Measurements from ENCODE around the gene MACROD2. TPM values are rescaled to one million over a fixed set of nuclear protein-coding genes. Genes with fewer than 3 reads are reported as not detected.

MACROD2 gene
- total RNA-seq, 2 donors from 2014 or later: 0.94 to 10.4 TPM

DNA sequence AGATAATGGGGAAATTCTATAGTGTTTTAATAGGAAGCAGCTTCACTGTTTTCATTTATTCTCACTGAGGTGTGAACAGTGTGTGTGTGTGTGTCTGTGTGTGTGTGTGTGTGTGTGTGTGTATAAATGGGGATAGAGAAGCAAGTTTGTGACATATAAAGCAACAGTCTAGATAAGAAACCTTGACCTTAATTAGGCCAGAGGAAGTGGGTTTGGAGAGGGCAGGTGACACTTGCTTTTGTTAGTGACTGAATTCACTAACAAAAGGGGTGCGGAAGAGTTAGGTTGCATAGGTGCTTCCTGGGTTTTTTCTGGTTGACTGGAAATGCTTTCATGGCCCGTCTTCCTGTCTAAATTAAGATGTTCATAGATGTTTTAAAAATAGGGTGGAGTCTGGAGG, 857.8 kb downstream of the MACROD2 start:
- no peak overlapping the region for H3K27ac ChIP-seq
- no peaks in the 10 kb centered on the region for H3K27me3 ChIP-seq
- H3K9me3 ChIP-seq: no peaks in the 10 kb centered on the region
- H3K4me3 ChIP-seq: no peak overlapping the region
- no peaks in the 10 kb centered on the region for H3K4me1 ChIP-seq
- H3K36me3 ChIP-seq: no peaks in the 10 kb centered on the region
- TF ChIP-seq, protein P1, sequence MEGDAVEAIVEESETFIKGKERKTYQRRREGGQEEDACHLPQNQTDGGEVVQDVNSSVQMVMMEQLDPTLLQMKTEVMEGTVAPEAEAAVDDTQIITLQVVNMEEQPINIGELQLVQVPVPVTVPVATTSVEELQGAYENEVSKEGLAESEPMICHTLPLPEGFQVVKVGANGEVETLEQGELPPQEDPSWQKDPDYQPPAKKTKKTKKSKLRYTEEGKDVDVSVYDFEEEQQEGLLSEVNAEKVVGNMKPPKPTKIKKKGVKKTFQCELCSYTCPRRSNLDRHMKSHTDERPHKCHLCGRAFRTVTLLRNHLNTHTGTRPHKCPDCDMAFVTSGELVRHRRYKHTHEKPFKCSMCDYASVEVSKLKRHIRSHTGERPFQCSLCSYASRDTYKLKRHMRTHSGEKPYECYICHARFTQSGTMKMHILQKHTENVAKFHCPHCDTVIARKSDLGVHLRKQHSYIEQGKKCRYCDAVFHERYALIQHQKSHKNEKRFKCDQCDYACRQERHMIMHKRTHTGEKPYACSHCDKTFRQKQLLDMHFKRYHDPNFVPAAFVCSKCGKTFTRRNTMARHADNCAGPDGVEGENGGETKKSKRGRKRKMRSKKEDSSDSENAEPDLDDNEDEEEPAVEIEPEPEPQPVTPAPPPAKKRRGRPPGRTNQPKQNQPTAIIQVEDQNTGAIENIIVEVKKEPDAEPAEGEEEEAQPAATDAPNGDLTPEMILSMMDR (IDR thresholded peaks at IDR 0.05): no peak
- DNase-seq (ENCODE audit: low spot score): no peak

DNA sequence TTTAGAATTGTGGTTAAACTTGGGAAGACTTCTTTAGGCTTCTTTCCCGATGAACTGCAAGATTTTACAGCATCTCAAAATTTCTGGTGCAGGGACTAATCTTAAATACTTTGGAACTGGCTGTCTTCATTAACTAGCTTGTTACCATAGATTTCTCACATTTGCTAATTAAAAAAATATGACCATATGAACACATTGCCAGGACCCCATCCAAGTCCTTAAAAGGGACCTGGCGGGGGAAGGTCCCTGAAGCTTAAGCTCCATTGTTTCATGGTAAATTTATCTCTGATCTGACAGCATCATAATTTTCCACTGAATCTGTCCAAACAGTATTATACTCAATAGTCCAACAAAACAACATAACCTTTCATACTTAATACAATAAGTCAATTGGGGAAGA, 859.9 kb downstream of the MACROD2 start:
- Histone ChIP-seq H3K9me3 (no peaks in the 10 kb centered on the region), H3K4me1 (no peaks in the 10 kb centered on the region), H3K36me3 (no peaks in the 10 kb centered on the region), H3K4me3 (no peak overlapping the region), H3K27ac (no peak overlapping the region), H3K27me3 (no peaks in the 10 kb centered on the region)
- DNase-seq (ENCODE audit: low spot score): no peak
- TF ChIP-seq, protein P1 (IDR thresholded peaks at IDR 0.05): no peak

DNA sequence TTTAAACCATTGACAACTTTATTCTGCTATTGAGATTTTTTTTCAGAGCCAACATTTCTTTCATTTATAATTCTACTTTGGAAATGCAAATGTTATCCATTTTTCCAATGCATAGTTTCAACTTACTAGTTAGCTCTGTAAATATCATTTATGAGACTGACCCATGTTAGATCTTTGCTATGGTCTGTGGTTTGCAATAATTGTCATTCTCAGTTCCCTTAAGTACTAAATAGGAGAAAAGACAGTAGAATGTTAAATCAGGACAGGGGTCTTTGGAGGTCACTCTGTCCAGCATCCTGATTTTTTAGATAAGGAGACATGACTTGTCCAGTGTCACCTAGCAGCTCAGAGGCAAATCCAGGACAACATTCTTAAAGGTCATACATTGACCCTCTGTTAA, 864.3 kb downstream of the MACROD2 start:
- Histone ChIP-seq H3K36me3 (no peaks in the 10 kb centered on the region), H3K27ac (no peak overlapping the region), H3K4me3 (no peak overlapping the region), H3K9me3 (no peaks in the 10 kb centered on the region), H3K4me1 (no peaks in the 10 kb centered on the region), H3K27me3 (no peaks in the 10 kb centered on the region)
- TF ChIP-seq, protein P1 (IDR thresholded peaks at IDR 0.05): no peak
- no peak for DNase-seq (ENCODE audit: low spot score)

DNA sequence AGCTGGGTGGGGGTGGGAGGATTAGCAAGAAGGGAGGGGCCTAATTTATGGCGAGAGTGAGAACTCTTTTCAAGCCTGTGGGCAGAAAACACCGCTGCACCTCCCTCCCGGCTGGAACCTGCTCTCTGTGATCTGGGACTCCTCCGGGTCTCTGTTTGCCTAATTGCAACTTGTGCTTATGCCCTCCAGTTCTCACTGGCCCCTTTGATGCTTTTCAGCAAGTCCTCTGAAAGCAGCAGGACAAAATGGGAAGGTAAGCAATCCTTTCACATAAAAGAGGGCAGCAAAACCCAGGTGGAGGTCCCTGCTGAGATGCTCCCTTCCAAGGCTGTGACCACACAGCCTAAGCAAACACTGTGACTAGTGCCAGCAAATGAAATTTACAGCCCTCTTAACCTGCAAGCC, 865.1 kb downstream of the MACROD2 start:
- Histone ChIP-seq H3K4me3 (no peak overlapping the region), H3K9me3 (no peaks in the 10 kb centered on the region), H3K4me1 (no peaks in the 10 kb centered on the region), H3K27me3 (no peaks in the 10 kb centered on the region), H3K36me3 (no peaks in the 10 kb centered on the region), H3K27ac (no peak overlapping the region)
- TF ChIP-seq, protein P1 (IDR thresholded peaks at IDR 0.05): no peak
- no peak for DNase-seq (ENCODE audit: low spot score)

DNA sequence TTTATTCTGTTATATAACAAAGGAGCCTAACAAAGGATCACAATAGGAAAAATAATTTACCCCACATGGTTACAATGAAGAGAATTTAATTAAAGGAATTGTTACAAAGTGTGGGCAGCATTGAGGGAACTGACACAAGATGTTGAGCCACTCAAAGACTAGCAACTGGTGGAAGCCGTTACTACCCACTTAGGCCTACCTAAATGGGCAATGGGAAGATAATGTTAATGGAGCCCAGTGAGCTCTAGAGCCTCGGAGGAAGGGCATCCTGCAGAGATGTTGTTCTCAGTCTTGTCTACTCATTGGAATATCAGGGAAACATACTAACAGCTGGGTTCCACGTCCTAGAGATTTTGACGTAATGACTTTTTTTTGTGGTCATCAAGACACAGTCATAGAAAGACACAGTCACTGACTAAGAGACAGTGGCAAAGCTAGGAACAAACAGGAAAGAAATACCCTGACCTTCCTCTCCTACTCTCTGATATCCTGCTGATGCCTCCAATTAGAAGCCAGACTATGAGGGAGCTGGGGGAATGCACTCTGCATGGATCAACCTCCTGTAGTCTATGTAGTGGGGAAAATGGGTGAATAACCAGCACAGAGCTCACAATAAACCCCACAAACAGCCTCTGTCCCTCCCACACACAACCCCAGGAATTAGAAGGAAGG, 865.8 kb downstream of the MACROD2 start:
- Histone ChIP-seq H3K4me3 (no peak overlapping the region), H3K27me3 (no peaks in the 10 kb centered on the region), H3K9me3 (no peaks in the 10 kb centered on the region), H3K36me3 (no peaks in the 10 kb centered on the region), H3K27ac (no peak overlapping the region), H3K4me1 (no peaks in the 10 kb centered on the region)
- no peak for DNase-seq (ENCODE audit: low spot score)
- TF ChIP-seq, protein P1 (IDR thresholded peaks at IDR 0.05): no peak

DNA sequence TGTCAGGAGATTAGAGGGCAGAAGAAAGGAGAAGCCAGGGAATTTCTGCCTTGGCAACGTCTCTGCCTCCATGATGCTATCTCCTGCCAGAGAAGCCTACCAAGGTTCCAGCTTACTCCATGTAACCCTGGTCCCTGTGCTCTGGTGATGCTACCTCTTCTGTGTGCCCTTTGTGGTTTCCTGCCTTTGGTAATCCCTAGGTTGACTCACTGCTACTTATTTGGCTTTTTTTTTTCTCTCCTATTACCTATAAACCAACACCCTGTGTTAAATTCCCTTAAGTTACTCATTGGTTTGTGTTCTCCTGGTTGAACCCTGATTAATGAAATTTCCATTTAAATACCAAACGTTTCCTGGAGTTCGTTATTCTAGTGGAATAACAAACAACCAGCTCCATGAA, 869.9 kb downstream of the MACROD2 start:
- Histone ChIP-seq H3K36me3 (no peaks in the 10 kb centered on the region), H3K9me3 (no peaks in the 10 kb centered on the region), H3K27me3 (no peaks in the 10 kb centered on the region), H3K27ac (no peak overlapping the region), H3K4me3 (no peak overlapping the region), H3K4me1 (no peaks in the 10 kb centered on the region)
- TF ChIP-seq, protein P1 (IDR thresholded peaks at IDR 0.05): no peak
- DNase-seq (ENCODE audit: low spot score): no peak

Measured in right atrium auricular region (tissue), 2 donors.